GM18507 (cell line): ENCODE data around the gene UNKL.
A peak's percentile ranks its signal among the peaks of the same experiment; 100 is the strongest.

Source experiments
- DNase-seq: peaks from one replicate; pipeline ENCODE4 v3.0.0; 2011; ENCODE audit warnings: low read depth; ENCODE audit not compliant: insufficient read length; ENCODE audit errors: extremely low spot score
- FAIRE-seq: peaks from 2 replicates; lab custom pipeline; 2011; peaks lifted over from hg19 to GRCh38; lab: Jason Lieb, UNC

Gene UNKL

DNA sequence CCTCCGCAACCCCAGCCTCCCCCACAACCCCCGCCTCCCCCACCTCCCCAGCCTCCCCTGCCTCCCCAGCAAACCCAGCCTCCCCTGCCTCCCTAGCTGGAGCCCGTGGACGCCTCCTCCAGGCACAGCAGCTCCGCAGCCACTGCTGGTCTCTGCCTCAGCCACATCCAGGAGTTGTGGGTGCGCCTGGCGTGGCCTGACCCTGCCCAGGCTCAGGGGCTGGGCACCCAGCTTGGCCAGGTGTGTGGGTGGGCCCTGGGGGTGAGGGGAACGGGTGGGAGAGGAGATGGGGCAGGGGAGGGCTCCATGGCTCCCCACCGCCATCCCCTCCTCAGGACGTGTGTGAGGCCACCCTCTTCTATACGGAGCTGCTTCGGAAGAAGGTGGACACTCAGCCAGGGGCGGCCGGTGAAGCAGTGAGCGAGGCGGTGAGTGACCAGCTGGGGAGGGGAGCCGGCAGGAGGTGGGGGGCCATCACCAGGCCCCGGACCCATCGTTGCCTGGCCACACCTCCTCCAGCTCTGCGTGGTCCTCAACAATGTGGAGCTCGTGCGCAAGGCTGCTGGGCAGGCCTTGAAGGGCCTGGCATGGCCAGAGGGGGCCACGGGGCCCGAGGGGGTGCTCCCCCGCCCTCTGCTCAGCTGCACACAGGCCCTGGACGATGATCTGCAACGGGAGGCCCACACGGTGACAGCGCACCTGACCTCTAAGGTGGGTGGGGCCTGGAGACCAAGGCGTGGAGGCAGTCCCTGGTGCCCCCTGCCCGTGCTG, 68.7 kb downstream of the UNKL start:
- no peak for FAIRE-seq
- DNase-seq: no peak

GRCh38 chr16:1345087-1345486, 69.4 kb downstream of the UNKL start:
- DNase-seq (no peak), FAIRE-seq (no peak)

- no peak for FAIRE-seq
- no peak for DNase-seq
Measured at GRCh38 chr16:1344499-1344898, 70.0 kb downstream of the UNKL start.

DNA sequence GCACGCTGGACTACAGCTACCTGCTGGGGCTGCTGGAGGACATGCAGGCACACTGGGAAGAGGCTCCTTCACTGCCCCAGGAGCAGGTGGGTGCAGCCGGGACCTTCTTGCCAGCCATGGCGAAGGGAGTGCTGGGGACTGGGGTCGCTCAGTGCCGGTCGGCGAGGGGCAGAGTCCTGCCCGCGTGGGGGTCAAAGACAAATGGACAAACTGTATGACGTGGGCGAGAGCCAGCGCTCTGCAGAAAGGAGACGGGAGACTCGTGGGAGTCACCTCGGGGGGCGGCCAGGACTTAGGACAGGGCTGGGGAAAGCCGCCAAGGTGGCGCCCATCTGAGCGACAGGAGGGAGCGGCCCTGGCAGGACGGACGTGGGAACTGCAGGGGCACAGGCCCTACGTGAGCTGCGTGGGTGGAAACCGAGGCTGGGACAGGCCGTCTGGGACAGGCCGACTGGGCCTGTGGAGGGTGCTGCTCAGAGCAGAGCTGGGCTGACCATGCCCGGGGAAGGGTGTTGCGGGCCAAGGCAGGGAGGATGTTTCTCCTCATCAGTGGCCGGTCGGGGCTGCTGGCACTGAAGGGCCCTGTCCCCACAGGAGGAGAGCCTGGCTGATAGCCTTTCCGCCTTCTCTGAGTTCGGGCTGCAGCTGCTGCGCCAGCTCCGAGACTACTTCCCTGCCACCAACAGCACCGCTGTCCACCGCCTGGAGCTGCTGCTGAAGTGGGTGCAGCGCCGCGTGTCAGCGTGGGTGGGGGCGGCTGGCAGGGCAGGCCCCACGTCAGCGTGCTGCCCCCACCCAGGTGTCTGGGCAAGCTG, 70.9 kb downstream of the UNKL start:
- DNase-seq (no peak), FAIRE-seq (no peak)

DNA sequence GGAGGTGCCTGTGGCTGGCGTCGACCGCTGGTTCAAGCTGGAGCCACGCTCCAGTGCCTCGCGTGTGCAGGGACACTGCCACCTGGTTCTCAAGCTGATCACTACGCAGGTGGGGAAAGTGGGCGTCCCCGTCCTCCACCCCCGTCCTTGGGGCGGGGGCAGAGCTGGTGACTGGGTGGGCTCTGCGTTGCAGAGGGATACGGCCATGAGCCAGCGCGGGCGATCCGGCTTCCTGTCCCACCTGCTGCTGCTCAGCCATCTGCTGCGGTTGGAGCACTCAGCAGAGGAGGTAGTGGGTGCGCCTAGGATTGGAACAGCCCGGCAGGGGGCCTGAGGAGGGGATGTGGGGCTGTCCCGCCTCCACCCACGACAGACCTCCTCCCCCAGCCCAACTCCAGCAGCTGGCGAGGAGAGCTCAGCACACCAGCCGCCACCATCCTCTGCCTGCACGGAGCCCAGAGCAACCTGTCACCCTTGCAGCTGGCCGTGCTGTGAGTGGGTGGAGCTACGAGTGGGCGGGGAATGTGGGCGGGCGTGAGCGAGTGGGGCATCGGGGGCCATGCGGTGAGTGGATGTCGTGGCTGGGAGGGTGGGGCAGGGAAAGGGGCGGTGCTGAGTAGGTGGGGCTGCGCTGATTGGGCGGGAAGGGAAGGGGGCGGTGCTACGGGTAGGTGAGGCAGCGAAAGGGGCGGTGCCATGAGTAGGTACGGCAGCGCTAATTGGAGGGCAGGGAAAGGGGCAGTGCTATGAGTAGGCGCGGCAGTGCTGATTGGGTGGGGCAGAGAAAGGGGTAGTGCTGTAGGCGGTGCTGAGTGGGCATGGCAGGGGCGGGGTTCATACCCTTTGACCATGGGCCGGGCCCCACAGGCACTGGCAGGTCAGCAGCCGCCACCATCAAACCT, 71.7 kb downstream of the UNKL start:
- FAIRE-seq (peak; percentile 100), DNase-seq (peak; percentile 100)

DNA sequence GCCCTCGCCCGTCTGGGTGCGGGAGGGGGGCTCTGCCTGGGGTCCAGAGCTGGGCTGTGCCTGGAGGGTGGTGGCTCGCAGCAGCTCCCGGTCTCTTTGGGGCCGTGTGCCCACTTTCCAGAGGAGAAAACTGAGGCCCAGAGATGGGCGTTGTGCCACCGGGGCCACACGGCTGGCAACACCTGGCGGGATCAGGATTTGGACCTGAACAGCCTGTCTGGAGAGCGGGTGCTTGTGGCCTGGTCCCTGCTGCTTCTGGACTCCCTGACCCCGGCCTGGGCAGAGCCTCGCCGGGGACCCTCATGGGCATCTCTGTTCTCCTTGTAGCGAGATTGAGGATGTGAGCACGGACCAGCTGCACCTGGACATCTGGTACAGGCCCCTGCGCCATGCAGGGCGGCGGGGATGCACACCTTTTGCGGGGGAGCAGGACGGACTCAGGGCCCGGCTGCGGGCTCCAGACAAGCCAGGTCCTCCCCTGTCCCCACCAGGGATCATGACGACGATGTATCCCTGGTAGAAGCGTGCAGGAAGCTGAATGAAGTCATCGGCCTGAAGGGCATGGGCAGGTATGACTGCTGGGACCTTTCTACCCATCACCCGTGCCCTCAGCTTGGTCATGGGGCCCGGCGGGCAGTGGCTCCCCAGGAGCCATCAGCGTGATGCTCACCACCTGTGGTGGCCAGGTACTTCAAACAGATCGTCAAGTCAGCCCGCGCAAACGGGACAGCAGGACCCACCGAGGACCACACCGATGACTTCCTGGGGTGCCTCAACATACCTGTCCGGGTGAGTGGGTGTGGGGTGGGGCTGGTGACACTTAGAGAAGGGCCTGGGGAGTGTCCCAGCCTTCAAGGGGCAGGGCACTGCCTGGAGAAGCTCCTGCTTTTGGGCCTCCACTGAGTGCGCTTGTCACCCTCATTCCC, 72.7 kb downstream of the UNKL start:
- FAIRE-seq: no peak
- no peak for DNase-seq

GRCh38 chr16:1340730-1341494, 73.6 kb downstream of the UNKL start:
- FAIRE-seq: no peak
- no peak for DNase-seq

GRCh38 chr16:1338855-1339675, 75.4 kb downstream of the UNKL start:
- DNase-seq (no peak), FAIRE-seq (no peak)

DNA sequence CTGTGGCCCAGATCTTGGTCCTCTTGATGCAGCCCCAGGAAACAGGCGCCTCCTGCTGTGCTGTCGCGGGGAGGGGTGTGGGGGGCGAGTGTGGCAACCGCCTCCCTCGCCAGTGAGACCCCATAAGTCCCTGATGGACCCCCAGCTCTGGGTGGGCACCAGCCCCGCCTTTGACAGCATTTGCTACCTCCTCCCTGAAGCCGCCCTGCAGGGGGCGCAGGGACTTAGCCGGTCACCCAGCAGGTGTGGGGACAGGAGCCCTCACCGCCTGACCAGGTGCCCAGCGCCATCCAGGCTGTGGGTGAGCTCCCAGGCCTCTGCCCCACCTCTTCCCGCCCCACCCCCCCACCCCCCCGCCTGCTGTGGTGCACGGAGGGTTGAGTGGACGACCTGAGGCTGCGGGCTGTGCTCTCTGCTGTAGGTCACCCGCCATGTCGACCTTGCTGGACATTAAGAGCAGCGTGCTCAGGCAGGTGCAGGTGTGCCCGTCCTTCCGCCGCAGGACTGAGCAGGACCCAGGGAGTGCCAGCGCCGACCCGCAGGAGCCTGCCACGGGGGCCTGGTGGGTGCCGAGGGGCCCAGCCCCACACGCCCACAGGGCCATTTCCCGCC, 76.3 kb downstream of the UNKL start:
- no peak for DNase-seq
- no peak for FAIRE-seq

- FAIRE-seq (no peak), DNase-seq (no peak)
Measured at GRCh38 chr16:1337486-1337885, 77.0 kb downstream of the UNKL start.

DNA sequence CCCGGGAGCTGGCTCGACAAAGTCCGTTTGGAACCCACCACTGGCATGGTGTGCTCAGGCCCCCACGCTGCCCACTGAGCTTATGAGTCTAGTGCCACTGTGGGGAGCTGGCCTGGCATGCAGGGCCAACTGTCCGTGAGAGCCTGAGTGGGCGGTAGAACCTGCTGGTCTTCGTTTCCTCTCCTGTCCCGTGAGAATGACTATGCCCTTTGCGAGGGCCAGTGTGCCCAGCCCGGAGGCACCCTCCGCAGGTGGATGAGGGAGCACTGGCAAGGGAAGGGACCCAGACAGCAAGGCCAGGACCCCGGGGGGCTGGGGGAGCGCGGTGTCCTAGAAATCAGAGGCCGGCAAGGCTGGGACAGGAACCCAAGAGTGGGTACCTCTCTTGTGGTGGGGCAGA, 77.9 kb downstream of the UNKL start:
- FAIRE-seq: no peak
- no peak for DNase-seq

DNA sequence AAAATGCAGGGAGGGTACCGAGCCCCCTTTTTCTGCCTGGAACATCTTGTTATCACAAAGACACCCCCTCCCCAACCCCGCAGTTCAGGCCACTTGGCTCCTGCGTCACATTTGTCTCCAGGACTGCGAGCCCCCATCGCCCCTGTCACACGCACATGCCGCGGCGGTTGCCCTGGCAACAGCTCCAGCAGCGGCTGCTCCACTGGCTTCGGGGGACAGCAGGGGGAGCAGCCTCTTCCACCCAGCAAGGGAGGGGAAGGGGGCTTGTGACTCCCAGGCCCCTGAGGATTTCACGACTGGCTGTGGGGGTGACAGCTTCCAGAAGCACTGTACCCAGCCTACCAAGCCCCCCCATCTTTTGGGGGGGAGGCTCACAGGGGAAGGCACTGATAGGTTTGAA, 78.5 kb downstream of the UNKL start:
- FAIRE-seq: no peak

DNA sequence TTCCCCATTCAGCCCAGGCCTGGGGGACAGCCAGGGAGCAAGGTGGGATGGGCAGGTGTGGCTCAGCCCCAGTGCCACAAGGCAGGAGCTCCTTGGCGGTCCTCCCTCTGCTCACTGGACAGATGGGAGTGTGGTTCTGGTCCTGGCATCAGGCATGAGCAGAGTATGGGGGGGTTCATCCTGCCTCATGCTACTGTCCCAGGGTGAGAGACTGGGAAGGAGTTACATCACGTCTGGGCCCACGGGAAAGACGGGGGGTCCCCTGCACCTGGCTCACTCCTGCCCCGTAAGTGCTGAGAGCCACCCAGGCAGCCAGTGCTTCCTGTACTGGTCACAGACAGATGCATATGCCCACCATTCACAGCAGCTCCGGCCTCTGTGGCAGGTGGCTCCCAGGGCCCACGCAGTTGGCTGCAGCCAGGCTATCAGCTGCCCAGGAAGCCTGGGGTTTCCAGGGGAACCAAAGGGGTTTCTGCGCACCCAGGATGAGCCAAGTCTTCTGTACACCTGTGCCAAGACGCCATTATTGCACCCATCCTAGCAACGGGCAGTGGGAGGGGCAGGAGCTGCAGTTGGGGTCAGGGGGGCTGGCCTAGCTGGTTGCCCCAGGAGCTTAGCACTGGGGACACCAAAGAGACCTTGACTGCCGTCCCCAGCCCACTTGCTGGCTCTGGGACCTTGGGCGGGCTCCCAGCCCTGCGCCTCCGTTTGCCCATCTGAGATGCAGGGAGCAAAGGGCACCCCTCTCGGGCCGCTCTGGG, 79.1 kb downstream of the UNKL start:
- FAIRE-seq (no peak), DNase-seq (no peak)

More for the DNA sequence above, 78.5 kb downstream of the UNKL start:
- no peak for DNase-seq

DNA sequence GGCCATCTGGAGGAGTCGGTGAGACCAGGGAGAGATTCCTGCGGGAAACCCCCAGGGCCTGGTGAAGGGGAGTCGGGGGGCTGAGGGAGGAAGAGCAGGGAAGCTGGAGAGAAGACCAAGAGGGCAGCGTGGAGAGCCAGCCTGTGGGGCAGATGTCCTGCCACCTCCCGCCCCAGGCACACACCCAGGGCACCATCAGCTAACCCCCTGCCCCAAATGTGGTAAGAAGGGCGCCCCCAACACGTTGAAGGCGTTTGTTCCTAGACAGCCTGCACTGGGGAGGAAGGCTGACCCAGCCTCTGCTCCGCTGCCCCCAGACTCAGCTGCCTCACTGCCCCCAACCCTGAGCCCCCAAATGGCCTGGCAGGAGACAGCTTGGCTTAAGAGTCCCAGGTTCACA, 79.8 kb downstream of the UNKL start:
- FAIRE-seq: no peak
- DNase-seq: no peak

DNA sequence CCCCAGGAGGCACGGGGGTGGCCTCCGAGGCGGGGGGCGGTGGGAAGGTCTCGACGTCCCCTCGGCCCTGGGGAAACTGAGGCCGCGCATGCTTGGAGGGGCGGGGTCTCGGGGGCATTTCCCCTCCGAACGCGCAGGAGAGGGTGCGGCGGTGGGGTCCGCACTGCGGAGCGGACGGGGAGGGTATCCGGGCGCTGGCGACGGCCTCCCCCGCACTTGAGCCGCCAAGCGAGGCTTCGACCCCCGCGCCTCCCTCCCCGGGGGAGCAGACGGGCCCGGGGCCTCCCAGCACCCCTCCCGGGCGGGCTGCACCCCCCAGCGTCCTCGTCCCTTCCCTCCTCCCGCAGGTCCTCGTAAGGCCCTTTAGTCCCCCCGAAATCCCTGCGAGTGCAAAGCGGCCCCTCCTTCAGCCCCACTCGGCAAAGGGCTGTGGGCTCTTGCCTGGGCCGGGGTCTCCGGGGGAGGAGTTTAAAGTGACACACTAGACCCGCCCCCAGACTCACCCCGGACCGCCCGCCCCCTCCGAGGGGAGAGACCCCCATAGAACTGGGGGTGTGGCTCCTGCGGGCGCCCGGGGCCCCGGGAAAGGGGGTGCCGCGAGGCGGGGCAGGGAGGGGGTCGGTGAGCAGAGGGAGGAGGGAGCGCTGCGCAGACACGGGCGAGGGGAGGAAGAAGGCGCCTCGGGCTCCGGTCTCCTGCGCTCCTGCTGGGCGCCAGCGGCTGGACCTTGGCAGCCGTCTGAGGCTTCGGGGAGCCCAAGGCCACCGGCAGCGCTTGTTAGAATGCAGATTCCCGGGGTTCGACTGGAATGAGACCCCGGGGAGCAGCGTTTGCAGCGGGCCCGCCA, 80.4 kb downstream of the UNKL start:
- DNase-seq (no peak), FAIRE-seq (no peak)
